ENCODE measurements around the gene CCNL2.

GRCh38 chr1:1419813-1420653, 20.9 kb upstream of the CCNL2 start:
- no peak for TF ChIP-seq EP300 (IDR thresholded peaks at IDR 0.05)
- peak in 3 of 5 experiments; percentile 24 to 51 (median 30) for TF ChIP-seq CTCF (IDR thresholded peaks at IDR 0.05)
- TF ChIP-seq POLR2A (IDR thresholded peaks at IDR 0.05): no peak
